GM18511 (cell line): ENCODE data around the gene PKP2.

ENCODE experiments used
- ATAC-seq: cut with Tn5 transposase; IDR thresholded peaks from one replicate; pipeline ENCODE4 v1.9.1; 2021; ENCODE audit warnings: mild to moderate bottlenecking, moderate library complexity; ENCODE audit not compliant: unreplicated experiment

The PKP2 gene

DNA sequence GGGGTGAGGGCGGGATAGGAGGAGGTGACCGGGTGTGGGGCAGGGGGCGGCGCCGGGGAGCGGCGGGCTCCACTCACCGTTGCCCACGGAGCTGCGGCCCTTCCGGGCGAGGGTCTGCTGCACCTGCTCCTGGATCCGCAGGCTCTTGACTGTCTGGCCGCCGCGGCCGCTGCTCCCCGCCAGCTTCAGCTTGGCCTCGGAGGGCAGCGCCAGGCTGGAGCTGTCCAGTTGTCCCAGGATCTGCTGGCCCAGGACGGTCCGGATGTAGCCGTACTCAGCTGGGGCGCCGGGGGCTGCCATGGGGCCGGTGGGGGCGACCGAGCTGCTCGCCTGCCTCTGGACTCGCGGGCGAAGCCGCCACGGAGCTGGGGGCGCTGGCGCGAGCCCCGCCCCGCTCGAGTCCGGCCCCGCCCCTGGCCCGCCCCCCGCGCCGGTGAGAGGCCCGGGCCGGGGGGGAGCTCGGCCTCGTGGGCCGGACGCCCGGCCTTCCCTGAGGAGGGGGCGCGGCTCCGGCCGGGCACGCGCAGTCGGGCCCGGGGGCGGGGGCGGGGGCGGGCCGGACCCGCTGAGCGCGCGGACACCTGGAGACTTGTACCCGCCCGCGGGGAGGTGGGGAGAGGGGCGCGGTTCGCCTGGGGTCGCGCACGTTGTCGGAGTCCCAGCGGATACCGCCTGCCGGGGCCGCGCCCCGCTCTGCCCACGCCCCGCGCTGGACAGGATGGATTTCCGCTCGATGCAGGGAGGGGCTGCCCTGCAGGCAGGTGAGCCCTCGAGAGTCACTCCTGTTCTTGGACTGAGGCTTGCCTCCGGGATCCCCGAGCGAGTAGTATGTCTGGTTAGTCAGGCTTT, at the start of gene PKP2:
Gene PKP2 (minus strand): TSS at position 346 of the 849 bp plus-strand sequence. CDS start 46 bp downstream, at position 300.
- peak; percentile 72 for ATAC-seq

DNA sequence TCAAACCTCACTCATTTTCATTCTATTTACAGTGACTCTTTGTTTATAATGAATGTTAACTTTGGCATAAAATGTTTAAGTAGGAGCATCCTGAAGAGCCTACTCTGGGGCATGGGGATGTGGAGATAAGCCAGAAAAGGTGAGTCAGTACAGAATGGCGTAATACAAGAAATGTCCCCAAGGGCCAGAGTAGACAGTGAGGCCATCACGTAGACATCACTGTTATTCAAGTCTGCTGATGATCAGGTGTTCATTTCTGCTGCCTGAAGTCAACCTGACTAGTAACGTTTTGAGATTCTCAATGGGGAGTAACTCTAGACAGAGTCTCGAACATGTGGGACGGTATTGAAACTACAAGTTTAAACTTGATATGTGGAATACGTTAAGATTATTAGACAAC, 47.6 kb upstream of the PKP2 start:
- ATAC-seq = no peak

DNA sequence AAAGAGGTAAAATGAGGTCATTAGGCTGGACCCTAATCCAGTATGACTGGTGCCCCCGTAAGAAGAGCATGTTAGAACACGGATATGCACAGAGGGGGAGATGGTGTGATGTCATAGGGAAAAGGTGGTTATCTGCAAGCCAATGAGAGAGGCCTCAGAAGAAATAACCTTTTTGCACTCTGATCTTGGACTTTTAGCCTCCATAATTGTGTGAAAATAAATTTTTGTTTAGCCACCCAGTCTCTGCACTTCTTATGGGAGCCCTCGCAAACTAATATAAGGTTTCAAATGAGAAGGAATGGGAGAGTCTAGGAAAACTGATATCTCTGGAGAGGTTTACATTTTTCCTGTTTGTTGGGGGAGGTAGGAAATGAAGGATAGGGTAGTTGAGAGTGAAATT, 43.2 kb upstream of the PKP2 start:
- no peak for ATAC-seq

DNA sequence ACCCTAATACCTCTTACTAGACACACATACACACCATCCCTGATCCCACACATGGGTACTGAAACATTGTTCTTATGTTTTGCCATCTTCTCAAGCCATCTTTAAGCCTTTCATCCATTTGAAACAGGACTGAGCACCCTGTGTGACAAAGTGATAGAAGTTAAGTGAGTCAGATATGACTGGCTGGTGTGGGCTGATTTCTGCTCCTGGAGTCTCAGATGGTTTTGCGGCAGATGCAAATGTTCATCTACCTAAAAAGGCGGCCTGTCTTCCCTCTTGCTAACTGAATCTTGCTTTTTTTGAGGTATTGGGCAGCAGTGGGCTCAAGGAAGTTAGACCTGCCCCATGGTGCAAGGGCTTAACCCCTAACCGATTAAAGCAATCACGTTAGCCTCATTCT, 30.4 kb upstream of the PKP2 start:
- ATAC-seq = no peak

DNA sequence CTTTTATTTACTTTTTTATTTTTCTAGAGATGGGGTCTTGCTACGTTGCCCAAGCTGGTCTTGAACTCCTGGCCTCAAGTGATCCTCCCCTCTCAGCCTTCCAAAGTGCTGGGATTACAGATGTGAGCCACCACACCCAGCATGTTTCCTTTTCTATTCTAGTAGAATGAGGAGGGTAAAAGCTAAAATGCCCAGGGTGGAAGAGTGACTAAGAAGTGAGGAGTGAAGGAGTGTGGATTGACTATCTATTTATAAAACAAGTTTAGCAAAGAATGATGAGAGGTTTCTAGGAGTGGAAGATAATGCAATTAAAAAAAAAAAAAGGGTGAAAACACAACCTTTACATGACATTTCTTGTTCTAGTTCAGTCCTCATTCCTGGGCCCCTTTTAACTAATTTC, 29.8 kb upstream of the PKP2 start:
- ATAC-seq = no peak

DNA sequence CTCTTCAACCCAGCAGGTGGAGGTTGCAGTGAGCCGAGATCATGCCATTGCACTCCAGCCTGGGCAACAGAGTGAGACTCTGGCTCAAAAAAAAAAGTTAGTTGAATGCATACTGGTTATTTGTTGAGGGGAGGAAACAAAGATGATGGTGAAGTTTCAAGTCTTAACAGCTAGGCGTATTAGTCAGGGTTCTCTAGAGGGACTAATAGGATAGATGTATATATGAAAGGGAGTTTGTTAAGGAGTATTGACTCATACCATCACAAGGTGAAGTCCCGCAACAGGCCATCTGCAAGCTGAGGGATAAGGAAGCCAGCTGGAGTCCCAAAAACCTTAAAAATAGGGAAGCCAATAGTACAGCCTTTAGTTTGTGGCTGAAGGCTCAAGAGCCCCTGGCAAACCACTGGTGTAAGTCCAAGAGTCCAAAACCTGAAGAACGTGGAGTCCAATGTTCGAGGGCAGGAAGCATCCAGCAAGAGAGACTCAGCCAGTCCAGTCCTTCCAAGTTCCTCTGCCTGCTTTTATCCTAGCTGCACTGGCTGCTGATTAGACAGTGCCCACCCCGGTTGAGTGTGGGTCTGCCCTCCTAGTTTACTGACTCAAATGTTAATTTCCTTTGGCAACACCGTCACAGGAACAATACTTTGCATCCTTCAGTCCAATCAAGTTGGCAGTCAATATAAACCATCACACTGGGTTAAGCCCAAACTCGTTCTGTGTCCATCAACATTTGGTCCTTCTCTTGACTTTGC, 26.1 kb upstream of the PKP2 start:
- no peak for ATAC-seq

DNA sequence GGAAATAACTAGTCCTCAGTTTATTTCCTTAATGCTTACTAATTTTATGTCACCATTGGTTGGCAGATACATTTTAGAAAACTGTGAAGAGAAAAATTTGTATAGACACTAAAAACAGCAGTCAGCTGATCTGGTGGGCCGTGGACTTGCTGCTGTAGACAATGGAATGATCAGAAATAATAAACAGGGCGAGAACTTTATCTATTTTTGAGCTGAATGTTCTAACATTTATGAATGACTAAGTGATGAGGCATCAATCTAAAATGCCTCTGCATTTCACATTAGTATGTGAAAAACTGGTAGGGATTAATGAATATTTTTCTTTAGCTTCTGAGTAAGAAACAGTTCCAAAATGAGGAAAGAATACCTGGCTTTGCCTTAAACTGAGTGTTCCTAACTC, 24.8 kb upstream of the PKP2 start:
- no peak for ATAC-seq

DNA sequence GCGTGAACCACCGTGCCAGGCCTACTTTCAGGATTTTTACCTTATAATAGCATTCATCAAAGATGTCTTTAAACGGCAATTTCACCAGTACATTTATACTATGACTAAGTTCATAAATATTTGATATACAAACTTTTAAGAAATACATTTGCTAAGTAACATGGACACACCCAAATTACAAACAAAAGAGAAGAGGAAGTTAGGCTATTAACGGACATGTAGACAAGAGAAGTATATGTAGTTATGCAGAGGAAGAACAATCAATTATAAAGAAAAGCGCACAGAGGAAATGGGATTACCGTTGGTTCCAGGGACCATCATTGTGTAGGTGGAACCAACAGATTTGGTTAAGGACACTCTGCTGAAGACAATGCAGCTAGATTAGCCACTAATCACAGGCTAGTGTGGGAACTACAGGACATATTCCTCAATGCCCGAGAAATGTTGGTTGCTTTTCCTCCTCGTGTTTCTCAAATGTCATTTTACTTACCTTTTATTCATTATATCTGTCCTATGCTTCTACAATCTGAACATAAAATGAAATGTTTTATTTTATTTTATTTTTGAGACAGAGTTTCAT, 24.0 kb upstream of the PKP2 start:
- no peak for ATAC-seq

DNA sequence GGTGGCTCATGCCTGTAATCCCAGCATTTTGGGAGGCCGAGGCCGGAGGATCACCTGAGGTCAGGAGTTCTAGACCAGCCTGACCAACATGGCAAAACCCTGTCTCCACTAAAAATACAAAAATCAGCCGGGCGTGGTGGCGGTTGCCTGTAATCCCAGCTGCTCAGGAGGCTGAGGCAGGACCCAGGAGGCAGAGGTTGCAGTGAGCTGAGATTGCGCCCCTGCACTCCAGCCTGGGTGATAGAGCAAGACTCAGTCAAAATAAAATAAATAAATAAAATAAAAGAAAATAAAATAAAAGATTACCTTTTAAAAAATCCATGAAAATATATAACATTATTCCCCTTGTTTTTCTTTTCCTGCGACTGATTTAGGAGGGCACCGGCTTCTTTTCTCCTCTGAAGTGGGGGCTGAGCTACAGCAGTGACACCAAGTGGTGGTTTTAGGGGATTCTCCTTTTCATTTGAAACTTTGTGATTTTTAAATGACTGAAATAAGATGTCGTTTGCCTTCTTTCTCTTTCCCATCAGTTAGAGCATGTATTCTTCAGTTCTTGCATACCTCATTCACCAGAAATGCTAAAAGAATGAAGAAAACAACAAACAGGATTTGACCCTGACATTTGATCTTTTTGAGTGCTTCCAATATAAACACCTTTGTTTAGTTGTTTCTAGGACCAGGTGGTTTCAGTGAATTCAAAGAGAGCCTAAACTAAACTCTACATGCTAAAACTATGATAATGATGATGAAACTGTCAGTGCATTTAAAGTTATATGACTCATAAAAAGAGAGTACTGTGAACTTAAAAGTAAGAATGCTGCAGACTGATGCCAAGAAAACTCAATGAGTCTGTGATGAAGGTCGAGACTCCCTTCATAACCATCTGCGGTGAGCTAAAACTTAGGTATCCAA, 22.6 kb upstream of the PKP2 start:
- peak; percentile 77 for ATAC-seq

DNA sequence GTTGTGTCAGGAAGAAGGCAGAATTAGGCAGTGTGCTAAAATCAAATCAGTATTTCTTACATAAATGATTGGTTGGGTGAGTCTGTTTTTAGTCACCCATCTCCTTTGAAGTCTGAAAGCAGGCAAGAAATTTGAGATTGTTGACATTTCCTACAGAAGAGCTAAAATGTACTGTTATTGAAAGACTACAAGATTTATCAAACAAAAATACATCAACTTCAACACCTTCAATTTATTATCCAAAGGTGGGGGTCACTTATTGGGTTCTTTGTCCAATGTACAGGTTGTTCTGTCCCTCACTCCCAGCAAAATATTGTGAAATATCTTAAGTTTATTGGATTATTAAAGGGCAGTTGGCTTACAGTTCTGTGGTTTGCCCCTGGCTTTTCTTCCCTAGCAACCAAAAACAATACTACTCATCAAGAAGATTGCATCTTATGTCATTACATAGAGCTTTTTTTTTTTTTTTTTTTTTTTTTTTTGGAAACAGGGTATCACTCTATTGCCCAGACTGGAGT, 20.6 kb upstream of the PKP2 start:
- no peak for ATAC-seq

DNA sequence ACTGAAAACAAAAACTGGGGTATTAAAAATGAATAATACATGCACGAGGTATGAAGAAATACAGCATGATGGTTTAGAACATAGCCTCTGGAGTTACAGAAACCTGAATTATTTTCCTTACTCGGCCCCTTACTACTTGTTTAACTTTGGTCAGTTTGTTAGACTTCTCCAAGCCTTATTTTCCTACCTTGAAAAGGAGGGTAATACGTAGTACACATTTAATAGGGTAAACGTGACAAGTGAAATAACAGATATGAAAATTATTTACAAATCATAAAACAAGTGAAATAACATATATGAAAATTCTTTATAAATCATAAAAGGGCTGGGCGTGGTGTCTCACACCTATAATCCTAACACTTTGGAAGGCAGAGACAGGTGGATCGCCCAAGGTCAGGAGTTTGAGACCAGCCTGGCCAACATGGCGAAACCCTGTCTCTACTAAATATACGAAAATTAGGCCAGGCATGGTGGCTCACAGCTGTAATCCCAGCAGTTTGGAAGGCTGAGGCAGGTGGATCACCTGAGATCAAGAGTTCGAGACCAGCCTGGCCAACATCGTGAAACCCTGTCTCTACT, 11.4 kb upstream of the PKP2 start:
- ATAC-seq = no peak

DNA sequence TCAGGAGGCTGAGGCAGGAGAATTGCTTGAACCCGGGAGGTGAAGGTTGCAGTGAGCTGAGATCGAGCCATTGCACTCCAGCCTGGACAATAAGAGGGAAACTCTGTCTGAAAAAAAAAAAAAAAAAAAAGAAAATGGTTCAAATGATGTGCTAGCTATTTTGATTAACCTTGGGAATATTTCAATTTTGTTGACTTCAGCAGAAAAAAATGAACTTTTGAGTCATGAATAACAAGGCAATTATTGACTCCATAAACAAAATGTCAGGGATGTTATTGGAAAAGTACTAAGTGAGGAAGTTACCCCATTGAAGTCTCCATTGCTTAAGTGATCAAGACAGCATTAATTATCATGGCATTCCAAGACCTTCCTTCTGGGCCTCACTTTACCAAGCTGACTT, 10.6 kb upstream of the PKP2 start:
- no peak for ATAC-seq

DNA sequence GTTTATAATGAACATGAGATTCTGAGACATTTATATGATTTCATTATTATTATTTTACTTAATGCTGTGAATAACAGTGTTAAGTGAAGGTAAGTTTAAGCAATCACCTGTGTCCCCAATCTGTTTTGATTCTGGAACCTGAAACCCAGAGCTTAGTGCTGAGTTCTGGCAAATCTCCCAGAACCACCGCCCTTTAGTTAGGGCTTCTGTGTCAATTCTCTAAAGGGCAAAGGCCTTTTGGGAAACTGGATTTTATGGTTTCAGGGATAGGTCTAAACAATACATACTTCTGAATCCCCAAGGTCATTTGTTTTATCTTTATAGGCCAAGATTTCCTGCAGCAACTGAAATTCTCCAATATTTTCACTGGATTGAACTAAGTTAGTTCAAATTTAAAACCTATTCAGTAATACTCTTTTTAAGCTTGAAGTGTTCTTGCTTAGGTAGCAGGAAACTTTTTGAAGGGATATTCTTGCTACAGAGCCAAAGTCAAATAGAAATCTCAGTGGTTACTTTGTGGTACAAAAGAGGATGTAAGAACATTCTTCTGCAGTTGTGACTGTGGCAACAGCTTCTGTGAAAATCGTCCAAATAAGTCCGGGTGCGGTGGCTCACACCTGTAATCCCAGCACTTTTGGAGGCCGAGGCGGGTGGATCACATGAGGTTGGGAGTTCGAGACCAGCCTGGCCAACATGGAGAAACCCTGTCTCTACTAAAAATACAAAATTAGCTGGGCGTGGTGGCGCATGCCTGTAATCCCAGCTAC, 10.0 kb upstream of the PKP2 start:
- ATAC-seq = peak; percentile 98

DNA sequence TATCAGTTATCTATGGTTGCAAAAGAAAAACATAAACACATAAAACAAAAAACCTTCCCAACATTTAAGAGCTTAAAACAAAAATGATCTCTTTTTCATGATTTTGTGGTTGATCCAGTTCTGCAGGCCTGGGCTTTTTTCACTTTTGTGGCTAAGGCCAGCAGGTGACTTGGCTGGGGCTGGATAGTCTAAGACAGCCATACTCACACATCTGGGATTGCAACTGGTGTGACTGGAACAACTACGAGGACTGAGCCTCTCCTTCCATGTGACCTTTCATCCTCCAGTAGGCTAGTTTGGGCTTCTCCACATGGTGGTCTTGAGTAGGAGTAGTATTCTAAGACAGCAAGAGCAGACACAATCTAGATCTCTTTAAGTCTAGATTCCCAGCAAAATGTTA, 7.2 kb upstream of the PKP2 start:
- ATAC-seq = no peak

DNA sequence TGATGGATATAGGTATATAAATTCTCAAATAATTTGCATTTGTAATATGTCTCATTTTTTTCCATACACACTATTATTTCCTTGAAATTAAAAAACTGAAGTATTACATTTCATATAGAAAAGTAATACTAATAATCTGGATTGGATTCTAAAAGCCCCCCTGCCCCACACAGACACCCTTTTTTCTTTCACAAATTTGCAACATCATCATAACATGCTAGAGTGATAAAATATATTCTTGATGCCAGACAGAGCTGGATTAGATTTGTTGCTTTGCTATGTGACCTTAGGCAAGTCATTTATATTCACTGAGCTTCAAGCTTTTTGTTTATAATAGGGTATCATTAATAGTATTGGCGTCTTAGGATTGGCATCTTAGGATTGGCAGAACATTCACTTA, 6.7 kb upstream of the PKP2 start:
- ATAC-seq = no peak

DNA sequence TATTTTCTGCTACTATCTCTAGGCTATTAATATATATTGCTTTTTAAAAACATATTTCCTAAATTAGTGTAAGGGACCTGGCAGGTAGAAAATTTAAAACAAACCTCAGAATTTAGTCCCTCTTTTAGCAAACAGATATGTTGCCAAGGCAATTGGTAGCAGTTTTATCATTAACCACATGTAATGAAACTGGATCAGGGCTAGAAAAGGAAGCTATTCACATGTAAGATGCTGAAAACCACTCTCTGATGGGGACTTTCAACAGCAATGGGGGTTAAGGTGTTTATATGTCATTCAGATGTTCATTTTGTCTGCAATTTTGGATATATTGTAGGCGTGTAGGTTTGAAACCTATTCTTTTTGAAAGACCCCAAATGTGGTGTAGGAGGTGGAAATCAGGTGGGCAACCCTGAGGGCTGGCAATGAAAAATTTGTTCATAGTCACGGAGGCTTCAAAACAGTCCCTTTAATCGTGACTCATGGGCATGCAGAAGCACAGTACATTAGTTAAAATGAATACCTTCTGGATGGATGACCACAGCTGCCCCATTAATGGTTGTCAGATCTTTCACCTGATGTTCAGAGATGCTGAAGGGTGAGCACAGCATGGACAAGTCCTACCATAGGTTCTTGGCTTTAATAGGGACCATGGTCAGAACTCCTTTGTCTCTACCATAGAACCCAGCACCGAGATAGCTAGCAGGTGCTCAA, 5.9 kb upstream of the PKP2 start:
- peak; percentile 53 for ATAC-seq

DNA sequence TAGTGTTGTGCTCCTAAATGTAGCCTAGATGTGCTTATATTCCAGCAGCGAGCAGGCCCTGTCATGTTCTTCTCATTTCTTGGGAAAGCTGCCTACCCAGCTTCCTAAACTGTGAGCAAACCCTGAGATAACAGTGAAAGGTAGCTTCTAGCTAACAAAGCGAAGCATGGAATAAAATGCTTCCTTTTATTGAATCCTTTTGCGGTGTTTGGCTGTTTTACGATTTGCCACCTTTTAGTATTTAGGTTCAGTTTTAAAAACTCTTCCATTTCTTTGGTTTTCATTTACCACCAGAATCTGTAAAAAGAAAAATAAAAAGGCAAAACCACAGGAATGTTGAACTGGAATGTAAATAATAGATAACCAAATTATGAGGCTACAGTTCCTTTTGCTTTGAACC, 5.0 kb upstream of the PKP2 start:
- no peak for ATAC-seq

DNA sequence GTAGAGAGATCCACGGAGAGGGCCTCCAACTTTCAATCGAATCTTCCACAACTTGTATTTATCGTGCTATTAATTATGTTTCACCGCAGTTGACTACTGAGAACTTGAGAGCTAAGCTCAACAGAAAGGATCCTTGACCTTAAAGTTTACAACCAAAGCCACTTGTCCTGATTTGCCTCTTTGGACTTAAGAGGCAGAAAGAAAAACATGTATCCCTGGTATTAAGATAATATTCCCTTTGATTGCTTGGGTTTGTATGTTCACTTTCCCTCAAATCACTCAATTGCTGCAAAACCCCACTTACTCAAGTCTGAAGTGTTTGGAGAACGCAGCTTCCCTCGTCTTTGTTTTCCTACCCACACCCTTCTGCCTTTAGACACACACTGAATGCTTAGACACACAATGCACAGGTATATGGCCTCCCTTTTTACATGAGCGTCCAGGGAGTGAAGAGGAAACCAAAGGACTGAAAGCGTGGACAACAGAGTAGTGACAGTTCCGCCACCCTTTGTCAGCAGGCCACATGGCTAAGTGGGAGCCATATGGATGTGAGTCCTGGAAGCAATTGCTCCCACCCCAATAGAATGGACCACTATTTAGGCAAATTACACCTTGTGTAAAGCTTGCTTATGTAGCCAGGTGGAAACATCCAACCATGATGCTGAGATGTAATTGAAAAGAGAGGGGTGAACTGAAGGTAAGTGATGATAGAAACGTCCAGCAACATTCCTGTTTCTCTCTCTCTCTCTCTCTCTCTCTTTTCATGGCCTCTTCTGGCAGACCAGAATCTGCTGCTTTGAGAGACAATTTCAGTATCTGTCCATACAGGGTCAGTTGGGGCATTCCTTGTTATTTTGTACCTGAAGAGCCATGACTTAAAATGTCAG, 1.4 kb upstream of the PKP2 start:
- ATAC-seq = no peak
